ENCODE data around the gene SVBP. TPM values are rescaled to one million over a fixed set of nuclear protein-coding genes. Genes with fewer than 3 reads are reported as not detected.
"Not testable (repeated sequence)": the region's sequence is repeated elsewhere in the genome, so short reads cannot be mapped to it uniquely, and the experiment has no call there.

The SVBP gene, protein sequence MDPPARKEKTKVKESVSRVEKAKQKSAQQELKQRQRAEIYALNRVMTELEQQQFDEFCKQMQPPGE
- 15.7 and 16.2 TPM in 2 replicates for total RNA-seq

DNA sequence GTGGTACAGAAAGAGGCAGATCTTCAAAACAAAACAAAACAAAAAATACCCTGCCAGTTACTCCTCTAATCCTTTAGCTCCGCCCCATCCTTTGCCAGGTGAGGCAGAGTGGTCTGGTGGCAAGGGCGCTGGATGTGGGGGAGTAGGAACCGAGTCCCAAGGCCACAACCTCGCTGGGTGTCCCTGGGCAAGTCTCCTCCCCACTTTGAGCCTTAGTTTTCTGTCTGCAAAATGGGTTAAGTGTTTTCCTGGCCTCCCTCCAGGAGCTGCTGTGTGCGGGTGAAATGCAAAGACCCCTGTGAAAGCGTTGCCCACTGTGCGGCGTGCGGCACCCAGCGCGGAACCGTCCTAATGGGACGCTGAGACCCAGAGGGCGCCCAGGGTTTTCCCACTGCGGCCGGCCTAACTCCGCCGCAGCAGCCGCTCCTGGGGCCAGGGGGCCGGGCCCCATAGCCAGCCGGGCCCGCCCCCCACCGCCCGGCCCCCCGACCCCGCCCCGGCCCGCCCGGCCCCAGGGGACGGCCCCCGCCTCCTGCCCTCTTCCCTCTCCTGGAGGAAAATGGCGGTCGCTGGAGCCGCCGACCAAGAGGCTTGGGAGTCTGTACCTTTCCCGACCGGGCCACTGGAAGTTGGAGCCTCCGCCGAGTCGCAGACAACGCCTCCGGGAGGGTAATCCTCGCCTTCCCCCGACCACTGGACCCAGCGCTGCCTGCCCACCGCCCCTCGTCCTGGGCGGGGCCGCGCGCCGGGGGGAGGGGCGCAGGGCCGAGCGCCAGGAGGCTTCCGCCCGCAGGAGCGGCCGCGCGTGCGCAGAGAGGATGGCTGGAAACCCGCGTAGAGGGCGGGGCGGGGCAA, at the start of gene SVBP, which contains the start of gene ERMAP:
Gene SVBP, minus strand, starts transcription at position 813 of the 855 bp plus-strand sequence. CDS start 853 bp downstream, outside the sequence.
Gene ERMAP, plus strand, starts transcription at position 538 of the 855 bp plus-strand sequence. CDS start 13,327 bp downstream, outside the sequence.
- DNase-seq (ENCODE audit: low read depth in 2 of 2) = peak; percentile 65 to 85

DNA sequence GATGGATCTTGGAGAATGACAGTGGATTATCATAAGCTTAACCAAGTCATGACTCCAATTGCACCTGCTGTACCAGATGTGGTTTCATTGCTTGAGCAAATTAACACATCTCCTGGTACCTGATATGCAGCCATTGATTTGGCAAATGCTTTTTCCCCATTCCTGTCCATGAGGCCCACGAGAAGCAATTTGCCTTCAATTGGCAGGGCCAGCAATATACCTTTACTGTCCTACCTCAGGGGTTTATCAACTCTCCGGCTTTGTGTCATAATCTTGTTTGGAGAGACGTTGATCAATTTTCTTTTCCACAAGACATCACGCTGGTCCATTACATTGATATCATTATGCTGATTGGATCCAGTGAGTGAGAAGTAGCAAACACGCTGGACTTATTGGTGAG, 49.4 kb upstream of the SVBP start:
- no peak for DNase-seq (ENCODE audit: low read depth in 2 of 2)

GRCh38 chr1:42861014-42861399, 43.8 kb upstream of the SVBP start:
- no peak for DNase-seq (ENCODE audit: low read depth in 2 of 2)

- no peak for DNase-seq (ENCODE audit: low read depth in 2 of 2)
Measured at GRCh38 chr1:42860339-42861013, 43.3 kb upstream of the SVBP start.

DNA sequence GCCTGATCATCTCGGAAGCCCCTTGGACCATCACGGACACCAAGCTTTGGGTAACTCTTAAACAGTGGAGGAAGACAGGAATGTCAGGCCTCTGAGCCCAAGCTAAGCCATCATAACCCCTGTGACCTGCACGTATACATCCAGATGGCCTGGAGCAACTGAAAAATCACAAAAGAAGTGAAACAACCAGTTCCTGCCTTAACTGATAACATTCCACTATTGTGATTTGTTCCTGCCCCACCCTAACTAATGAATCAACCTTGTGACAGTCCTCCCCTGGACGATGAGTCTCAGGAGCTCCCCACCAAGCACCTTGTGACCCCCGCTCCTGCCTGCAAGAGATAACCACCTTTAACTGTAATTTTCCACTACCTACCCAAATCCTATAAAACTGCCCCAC, 42.2 kb upstream of the SVBP start:
- not testable (repeated sequence) for DNase-seq (ENCODE audit: low read depth in 2 of 2)

GRCh38 chr1:42856554-42856953, 39.4 kb upstream of the SVBP start:
- DNase-seq (ENCODE audit: low read depth in 2 of 2) = not testable (repeated sequence)

GRCh38 chr1:42853116-42853884, 36.1 kb upstream of the SVBP start:
- DNase-seq (ENCODE audit: low read depth in 2 of 2) = no peak

DNA sequence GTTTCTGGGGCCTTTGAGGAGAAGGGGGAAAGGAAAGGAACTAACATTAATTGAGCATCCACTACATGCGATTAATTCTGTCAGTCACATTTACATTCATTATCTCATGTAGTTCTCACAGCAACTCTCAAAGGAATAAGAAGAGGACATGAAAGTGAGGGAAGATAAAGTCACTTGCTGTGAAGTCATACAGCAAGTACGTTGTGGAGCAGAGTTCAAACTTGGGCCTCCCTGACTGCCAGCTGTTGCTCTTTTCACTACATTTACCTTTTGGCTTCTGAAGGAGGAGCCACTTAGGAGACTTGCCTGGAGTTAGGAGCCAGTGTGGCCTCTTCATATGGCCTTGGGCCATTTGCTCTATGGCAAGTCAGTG, 35.4 kb upstream of the SVBP start:
- DNase-seq (ENCODE audit: low read depth in 2 of 2) = no peak

- DNase-seq (ENCODE audit: low read depth in 2 of 2) = no peak
Measured at GRCh38 chr1:42851960-42852607, 34.9 kb upstream of the SVBP start.

DNA sequence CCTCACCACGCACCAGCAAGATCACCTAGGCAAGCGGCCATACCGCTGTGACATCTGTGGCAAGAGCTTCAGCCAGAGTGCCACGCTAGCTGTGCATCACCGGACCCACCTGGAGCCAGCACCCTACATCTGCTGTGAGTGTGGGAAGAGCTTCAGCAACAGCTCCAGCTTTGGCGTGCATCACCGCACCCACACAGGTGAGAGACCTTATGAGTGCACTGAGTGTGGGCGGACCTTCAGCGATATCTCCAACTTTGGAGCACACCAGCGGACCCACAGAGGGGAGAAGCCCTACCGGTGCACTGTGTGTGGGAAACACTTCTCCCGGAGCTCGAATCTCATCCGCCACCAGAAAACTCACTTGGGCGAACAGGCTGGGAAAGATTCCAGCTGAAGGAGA, 34.2 kb upstream of the SVBP start:
- no peak for DNase-seq (ENCODE audit: low read depth in 2 of 2)

DNA sequence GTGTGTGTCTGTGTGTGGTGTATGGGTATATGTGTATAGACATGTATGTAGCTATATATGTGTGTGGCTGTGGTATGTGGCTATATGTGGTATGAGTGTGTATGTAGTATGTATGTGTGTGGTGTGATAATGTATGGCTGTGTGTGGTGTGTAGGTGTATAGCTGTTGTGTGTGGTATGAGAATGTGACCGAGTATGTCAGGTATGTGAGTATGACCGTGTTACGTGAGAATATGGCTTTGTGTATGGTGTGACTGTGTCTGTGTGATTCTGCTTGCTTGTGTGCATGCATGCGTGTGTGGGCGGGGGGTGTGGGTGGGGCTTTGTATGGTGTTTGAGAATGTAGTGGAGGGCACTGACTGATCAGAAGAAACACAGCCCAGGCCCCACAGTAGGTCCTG, 32.7 kb upstream of the SVBP start:
- DNase-seq (ENCODE audit: low read depth in 2 of 2) = no peak

DNA sequence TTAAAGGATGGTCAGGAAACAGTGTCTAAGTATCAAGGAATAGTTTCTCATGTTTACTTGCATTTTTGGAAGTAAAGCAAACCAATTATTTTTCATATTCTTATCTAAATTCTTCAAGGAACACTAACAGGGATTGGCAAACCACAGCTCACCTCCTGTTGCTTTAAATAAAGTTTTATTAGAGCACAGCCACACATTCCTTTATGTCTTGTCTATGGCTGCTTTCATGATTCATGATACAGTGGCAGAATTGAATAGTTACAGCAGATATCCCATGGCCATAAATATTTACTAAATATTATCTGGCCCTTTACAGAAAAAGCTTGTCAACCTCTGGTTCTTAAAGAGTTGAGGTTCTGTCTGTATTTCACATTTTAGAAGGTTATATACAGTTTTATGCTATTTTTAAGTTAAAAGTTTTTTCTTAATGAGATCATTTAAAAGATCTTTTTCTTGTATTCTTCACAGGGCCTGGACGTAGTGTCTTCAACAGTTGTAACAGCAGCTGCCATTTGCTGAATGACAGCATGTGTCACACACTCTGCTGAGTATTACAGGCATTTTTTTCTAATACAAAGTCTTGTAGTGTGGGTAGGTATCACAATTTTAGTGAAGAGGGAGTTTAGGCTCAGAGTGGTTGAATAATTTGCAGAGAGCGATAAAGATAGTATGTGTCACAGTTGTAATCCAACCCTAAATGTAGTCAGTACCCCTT, 31.8 kb upstream of the SVBP start:
- no peak for DNase-seq (ENCODE audit: low read depth in 2 of 2)

GRCh38 chr1:42847721-42848460, 30.7 kb upstream of the SVBP start:
- no peak for DNase-seq (ENCODE audit: low read depth in 2 of 2)

DNA sequence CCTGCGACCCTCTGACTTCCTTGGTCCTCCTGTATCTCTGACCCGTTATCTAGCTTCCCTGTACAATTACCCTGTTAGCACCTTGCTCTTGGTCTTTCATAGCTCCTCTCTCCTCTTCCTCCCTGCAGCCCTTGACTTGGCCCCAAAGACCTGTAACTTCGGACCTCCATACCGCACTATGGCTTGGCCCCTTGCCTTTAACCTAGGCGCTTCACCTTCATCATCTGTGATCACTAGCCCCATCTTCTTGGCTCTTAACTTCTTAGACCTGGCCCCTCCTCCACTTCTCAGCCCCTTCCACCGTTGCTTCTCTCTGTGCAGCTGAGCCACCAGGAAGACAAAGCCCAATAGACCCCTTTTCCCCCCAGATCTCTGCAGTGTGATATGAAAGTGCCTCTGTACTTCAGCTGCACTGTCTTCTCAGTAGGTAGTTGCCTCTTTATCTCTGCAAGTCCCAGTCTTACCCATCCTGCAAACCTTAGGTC, 30.0 kb upstream of the SVBP start:
- DNase-seq (ENCODE audit: low read depth in 2 of 2) = no peak

GRCh38 chr1:42846257-42847110, 29.3 kb upstream of the SVBP start, which contains the start of gene ZNF691:
Gene ZNF691, plus strand, starts transcription at chr1:42846613. Its CDS starts 3,046 bp downstream, at chr1:42849659.
- DNase-seq (ENCODE audit: low read depth in 2 of 2) = peak; percentile 93 to 97

DNA sequence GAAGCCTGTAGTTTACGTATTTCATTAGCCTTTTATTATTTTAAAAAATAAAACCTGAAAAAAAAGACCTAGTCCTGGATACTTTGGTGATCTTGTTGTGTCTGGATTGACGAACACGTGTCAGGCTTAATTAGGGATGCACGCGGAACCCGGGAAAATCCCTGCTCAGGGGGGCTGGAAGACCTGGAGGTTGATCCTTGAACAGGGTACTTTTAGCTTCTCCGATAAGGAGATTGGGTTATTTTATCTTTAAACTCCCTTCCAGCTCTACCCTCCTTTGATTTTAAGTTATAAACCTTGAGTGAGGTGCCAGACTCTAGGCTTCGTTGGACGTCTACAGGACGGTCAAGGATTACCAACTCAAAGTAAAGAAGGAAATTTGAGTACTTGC, 28.7 kb upstream of the SVBP start:
- DNase-seq (ENCODE audit: low read depth in 2 of 2) = no peak

- DNase-seq (ENCODE audit: low read depth in 2 of 2) = no peak
Measured at GRCh38 chr1:42845193-42845592, 28.0 kb upstream of the SVBP start.

GRCh38 chr1:42844592-42845140, 27.5 kb upstream of the SVBP start:
- no peak for DNase-seq (ENCODE audit: low read depth in 2 of 2)

Measured in dermis microvascular lymphatic vessel endothelial cell (primary cell).